Measurements from ENCODE around the gene GPLD1.
"Not testable (repeated sequence)": the region's sequence is repeated elsewhere in the genome, so short reads cannot be mapped to it uniquely, and the experiment has no call there.

Gene GPLD1
- total RNA-seq = 1.1 to 1.7 reads per million in 2 experiments

- DNase-seq (ENCODE audit: low read depth) = no peak
These were observed at the start of gene GPLD1 for GRCh38 chr6:24489470-24489869. Gene GPLD1 (minus strand): TSS chr6:24489578. CDS start chr6:24489511, 67 bp downstream.

- no peak for DNase-seq (ENCODE audit: low read depth)
These were observed 48.5 kb upstream of the GPLD1 start for GRCh38 chr6:24537771-24538385.

- DNase-seq (ENCODE audit: low read depth) = no peak
These were observed 47.8 kb upstream of the GPLD1 start for GRCh38 chr6:24537082-24537699.

DNA sequence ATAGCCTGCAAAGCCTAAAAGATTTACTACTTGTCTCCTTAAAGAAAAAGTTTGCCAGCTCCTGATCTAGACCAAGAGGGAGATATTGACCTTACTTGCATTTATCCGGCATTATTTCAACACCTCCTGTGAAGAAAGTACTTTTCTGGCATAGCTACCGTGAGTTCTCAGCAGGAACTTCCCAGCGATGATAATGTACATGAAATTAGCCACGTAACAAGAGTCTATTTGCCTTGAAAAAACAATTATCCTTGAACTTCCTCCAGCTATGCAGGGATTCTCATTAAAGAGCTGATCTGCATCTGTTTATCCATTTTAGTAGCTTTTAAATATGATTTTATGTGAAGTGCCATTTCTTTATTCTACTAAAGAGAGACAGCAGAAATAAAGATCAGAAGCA lies 47.1 kb upstream of the GPLD1 start:
- no peak for DNase-seq (ENCODE audit: low read depth)

DNA sequence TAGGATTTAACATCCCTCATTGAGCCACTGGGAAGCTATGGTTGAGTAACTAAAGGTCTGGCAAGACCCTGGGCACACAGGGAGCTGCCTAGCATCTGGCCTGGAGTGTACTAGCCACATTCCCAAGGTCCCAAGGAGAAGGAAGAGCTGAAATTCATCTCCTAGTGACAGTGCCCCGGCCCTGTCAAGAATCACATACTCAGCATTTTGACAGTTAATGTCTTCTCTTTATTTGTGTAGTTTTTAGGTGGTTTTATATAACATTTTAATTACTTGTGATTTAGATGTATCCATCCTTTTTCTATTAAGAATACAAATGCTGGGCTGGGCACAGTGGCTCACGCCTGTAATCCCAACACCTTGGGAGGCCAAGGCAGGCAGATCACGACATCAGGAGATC lies 45.8 kb upstream of the GPLD1 start:
- DNase-seq (ENCODE audit: low read depth) = no peak

DNA sequence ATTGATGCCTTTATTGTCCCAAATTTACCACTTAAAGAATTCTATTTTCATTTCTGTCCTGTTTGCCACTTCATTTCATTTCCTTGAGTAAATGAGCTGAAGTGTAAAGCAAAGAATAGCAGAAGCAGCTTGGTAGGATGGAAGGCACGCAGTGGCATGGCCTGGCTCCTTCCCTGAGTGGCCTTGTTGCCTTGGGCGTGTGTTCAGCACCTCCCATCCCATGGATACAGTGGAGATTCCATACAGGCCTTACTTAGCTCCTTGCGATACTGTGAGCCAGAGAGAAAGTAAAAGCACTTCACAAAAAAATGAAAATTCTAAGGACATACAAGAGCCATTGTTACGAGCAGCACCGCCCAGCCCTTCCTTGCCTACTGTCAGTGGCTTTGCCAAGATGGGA lies 45.0 kb upstream of the GPLD1 start:
- no peak for DNase-seq (ENCODE audit: low read depth)

DNA sequence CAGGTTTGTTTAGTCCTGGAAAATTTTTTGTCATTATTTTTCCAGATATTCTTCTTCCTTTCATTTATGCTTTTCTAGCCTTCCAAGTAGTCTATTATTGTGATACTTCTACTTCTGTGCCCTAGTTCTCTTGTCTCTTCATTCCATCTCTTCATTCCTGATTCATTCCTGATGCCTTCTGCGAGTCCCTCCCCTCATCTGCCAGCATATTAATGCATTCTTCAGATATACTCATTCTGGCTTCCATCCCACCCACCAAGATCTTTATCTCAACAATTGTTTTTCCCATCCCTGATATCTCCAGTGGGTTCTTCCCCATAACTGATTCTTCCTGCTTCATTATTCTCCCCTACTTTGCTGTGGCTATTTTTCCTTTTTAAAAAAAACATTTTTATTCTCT lies 40.6 kb upstream of the GPLD1 start:
- no peak for DNase-seq (ENCODE audit: low read depth)

DNA sequence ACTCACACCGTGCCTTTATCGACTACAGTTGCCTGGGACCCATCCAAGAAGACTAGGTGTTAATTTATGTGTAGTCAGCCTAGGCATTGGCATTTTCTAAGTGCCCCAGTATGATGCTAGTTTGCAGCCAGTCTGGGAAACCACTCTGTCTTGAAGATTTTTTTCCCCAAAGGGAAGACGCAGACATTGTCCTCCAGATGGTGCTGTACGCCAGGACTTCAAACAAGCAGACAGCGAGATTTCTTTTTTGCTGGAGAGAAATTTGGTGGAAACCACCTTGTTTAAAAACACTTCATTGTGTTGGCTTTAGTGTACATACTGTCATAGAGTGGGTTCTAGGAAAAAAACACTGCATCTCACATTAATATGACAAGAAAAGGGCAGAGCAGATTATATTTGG lies 35.4 kb upstream of the GPLD1 start:
- DNase-seq (ENCODE audit: low read depth) = no peak

DNA sequence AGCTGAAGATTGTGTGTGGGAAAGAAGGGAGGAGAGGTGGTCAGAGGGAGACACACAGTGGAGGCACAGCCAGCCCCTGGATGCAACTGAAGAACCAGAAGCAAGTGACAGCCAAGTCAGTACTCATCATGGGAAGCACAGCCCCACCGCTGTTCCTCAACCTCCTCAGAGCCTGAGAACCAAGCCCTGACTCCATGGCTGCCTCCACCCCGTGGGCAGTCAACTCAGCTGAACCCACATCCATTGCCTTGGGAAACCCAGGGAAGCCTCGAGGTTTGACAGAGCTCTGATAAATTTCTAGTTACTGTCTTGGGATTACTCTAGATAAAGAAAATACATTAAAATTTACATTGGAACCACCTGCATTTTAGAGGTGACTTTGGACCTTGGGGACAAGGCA lies 35.0 kb upstream of the GPLD1 start:
- no peak for DNase-seq (ENCODE audit: low read depth)

GRCh38 chr6:24522228-24523176 lies 33.1 kb upstream of the GPLD1 start:
- no peak for DNase-seq (ENCODE audit: low read depth)

GRCh38 chr6:24520929-24521546 lies 31.7 kb upstream of the GPLD1 start:
- DNase-seq (ENCODE audit: low read depth) = no peak

GRCh38 chr6:24517659-24518543 lies 28.5 kb upstream of the GPLD1 start:
- DNase-seq (ENCODE audit: low read depth) = no peak

- DNase-seq (ENCODE audit: low read depth) = no peak
These were observed 24.2 kb upstream of the GPLD1 start for GRCh38 chr6:24513602-24514001.

DNA sequence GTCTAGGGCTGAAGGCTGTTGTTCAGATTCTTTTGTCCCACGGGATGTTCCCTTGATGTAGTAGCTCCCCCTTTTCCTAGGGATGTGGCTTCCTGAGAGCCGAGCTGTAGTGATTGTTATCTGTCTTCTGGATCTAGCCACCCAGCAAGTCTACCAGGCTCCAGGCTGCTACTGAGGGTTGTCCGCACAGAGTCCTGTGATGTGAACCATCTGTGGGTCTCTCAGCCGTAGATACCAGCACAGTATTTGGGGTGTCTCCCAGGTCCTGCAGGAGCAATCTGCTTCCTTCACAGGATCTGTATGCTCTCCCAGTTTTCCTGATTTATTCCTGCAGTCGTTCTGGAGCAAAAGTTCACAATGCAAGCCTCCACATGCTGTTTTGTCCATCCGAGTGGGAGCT lies 22.6 kb upstream of the GPLD1 start:
- DNase-seq (ENCODE audit: low read depth) = not testable (repeated sequence)

DNA sequence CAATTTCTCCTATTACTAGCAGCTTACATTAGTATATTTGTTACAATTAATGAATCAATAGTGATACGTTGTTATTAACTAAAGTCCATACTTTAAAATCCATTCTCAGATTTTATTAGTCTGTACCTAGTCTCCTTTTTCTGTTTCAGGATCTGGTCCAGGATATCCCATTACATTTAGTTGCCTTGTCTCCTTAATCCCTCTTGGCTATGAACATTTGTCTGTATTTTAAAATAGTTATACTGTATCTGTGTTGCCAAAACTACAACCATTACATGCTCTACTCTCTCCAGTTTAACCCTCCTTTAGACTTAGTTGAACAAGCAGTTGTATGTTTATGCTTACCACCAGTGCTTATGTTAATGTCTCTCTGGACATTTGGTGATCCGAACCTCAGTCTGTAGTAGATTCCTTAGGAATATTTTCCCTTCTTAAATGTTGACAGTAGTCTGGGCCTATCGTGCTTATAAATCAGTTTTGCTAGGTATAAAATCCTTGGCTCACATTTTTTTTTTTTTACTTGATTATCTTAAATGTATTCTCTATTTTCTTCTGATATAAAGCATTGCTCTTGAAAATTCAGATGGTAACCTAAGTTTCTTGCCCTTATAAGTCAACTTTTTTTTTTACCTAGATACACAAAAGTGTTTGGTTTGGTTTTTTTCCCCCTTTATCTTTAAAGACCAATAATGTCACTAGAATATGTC lies 17.6 kb upstream of the GPLD1 start:
- DNase-seq (ENCODE audit: low read depth) = no peak

DNA sequence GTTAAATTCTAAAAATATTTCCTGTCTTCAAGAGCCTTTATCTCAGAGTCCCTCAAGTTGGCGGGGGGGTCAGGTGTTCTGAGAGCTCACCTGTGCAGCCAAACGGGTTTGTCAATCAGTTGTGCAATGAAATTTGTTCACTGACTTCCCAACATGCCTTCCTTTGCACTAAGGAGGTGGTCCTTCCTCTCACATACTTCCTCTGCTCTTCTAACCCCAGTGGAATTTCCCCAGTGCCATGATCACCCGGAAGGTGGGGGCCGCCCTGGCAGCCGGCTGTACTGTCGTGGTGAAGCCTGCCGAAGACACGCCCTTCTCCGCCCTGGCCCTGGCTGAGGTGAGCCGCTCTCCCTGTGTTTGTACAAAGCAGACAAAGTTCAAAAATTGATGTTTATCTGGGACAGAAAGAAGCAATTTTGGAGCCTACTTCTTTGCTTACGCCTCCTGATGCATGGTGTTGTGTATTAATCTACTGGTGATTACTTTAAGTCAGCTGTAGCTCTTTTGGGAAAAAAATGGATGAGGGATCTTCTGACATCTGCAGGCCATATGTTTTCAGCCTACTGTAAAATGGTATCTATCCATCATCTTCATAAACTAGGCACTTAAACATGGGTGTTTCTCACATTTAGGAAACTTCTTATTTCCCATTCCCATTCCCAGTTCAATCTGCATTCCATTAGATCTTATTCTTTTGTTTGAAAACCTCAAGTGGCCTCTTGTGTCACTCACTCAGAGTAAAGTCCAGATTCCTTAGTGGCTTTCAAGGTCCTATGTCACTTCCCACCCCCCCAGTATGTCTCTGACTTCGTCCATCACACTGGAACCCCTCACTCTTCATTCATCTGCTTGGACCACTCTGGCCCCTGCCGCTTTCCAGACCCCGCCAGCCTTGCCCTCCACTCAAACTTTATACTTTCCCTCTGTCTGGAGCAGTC lies 15.5 kb upstream of the GPLD1 start:
- no peak for DNase-seq (ENCODE audit: low read depth)

- DNase-seq (ENCODE audit: low read depth) = no peak
These were observed 14.9 kb upstream of the GPLD1 start for GRCh38 chr6:24504287-24504648.

- DNase-seq (ENCODE audit: low read depth) = no peak
These were observed 12.5 kb upstream of the GPLD1 start for GRCh38 chr6:24501914-24502313.

GRCh38 chr6:24501374-24501773 lies 12.0 kb upstream of the GPLD1 start:
- no peak for DNase-seq (ENCODE audit: low read depth)

DNA sequence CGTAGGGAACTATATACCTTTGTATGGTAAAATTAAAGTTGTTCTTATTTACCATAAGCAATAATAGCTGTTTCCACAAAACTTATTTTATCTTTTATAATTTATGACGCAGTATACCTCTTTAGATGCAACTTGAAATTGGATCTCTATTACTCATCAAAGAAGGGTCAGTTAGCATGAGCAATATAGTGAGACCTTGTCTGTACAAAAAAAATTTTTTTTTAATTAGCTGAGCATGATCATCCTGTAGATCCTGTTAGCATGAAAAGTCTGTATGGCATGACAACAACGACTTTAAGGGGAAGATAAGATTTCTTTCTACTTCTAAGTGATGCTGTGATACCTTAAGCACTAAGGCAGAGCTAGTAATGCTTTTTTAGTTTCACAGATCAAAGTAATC lies 11.3 kb upstream of the GPLD1 start:
- no peak for DNase-seq (ENCODE audit: low read depth)
